ENCODE measurements around the gene RFX5.
"Not testable (repeated sequence)": the region's sequence is repeated elsewhere in the genome, so short reads cannot be mapped to it uniquely, and the experiment has no call there.

Gene RFX5

DNA sequence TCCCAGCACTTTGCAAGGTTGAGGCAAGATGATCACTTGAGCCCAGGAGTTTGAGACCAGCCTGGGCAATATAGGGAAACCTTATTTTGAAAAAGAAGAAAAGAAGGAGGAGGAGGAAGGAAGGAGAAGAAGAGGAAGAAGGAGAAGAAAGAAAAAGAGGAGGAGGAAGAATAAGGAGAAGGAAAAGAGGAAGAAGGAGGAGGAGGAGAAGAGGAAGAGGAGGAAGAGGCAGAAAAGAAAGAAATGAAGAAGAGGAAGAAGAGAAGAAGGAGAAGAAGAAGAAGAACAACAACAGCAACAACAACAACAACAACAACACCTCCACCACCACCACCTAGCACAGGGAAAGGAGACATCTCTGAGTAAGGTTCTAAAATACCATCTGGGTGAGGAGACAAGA is 14.8 kb upstream of the RFX5 start:
- DNase-seq = no peak

DNA sequence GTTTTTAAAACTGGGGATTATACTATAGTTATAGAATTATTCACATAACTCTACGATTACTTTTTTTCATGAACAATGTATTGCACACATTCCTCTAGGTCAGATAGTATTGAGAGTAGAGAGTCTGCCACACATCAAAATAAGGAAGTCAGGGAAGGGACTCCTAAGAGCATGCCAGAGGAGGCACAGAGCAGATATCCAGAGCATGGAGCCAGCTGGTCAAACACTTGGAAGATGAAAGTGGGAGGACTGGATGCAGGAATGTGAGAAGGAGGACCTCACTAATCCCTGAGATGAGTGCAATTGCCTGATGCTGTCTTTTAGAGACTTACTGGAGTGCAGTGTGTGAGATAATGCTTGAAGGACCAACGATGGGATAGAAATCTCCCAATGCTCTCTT is 9.6 kb upstream of the RFX5 start:
- no peak for DNase-seq

DNA sequence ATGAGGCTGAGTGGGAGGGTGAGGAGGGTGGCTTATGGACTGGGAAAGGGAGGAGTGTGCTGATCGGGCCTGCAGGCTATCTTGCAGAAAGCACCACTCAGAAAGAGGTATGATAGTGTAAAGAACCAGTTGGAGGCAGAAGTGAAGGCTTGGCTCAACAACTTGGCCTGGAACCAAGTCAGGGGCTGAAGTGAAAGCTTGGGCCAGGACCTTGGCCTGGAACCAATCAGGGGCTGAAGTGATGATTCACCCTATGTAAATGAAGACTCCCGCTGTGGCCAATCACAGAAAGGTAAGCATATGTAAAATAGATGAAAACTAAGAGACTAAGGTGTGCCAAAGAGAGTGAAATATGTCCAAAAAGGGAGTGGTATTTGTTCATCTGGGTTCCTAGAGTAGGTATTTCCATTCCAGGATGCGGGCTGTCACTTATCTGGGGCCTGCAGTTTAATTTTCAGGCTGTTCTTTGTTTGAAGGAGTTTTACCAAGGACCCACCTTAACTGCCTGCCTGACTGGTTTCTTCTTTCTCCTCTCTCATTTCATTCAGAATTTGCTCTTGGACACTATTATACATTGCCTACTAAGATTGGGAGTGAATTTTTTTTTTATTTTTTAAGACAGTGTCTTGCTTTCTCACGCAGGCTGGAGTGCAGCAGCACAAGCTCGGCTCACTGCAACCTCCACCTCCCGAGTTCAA is 5.1 kb upstream of the RFX5 start:
- DNase-seq = no peak

DNA sequence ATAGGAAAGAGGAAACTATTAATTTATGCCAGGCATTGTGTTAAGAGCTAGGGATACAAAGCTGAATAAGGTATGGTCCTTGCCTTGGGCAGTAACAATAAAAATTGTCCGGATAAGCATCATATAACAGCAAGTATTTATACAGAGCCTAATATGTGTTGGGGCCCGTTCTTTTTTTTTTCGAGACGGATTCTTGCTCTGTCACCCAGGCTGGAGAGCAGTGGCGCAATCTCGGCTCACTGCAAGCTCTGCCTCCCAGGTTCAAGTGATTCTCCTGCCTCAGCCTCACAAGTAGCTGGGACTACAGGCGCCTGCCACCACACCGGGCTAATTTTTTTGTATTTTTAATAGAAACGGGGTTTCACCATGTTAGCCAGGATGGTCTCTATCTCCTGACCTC is 3.3 kb upstream of the RFX5 start:
- DNase-seq = not testable (repeated sequence)

DNA sequence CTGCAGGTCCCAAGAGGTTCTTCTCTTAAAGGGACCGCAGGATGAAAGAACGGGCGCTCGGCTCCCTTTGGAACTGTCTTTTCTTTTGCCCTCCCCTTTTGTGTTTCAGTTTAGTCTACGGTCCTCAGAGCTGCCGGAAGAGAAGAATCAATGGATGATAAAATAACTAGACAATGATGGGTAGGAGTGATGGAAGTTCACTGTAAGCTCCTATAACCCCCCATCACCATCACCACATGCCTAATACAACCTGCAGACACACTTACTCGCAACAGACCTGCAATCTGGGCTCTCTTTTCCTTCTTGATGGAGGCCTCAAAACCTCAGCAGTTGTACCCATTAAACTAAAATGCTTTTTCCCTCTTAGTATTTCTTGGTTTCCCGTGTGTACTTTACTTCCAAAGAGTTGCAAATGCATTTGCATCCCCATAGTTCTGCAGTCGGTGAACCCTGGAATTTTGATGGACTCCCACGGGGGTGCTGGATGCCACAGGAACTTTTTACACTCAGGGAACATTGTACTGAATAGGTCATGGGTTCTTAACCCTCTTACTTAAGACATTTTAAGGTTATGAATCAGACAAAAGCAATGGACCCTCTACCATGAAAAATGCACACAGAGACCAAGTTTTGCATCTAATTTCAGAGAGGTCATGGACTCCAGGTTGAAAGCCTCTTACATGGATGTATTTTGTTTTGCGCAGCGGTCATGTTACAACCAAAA is 633 bp upstream of the RFX5 start:
- no peak for DNase-seq

DNA sequence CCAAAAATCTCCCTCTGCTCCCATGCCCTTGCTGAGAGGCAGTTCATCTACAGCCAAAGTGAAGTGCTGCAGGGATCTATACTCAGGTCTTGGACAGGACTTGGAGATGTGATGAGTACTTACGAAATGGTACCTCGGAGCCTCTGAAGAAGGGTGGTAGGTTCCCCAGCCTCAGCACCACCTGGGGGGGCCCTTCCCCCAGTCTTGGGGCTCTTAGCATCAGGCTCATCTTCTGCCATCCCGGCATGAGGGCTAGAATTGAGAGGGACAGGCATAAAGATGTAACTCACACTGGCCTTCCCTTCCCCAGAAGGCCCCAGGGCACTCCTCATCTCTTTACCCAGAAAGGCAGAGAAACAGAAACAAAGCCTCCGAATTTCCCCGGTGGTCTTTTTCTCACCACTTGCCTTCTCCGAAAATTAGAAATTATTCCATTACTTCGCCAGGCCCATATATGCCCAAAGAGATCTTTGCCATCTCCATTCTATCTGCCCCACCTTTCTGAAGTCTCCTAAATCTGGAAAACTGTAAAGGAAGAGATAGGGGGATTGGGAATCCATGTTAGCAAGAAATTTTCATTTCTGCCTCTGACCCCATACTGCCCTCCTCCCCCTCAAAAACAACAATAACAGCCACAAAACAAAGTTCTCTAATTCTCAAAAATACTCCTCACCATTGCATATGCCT is 827 bp downstream of the RFX5 start:
- no peak for DNase-seq

DNA sequence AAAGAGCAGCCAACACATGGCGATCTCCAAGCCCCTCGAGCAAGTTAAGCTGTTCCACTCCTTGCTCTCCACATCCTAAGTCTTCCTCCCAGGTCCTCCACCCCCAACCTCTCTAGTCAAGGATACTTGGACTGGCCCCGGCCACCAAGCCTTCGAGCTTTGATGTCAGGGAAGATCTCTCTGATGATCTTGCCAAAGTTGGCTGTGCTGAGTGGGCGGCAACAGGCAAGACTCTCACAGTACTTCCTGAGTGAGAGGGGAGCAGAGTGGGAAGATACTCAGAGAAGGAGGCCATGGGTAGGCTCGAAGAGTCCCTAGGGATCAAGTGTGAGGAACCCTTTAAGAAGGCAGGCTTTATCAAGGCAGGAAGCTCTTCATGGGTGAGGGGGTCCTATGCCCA is 2.8 kb downstream of the RFX5 start:
- no peak for DNase-seq

DNA sequence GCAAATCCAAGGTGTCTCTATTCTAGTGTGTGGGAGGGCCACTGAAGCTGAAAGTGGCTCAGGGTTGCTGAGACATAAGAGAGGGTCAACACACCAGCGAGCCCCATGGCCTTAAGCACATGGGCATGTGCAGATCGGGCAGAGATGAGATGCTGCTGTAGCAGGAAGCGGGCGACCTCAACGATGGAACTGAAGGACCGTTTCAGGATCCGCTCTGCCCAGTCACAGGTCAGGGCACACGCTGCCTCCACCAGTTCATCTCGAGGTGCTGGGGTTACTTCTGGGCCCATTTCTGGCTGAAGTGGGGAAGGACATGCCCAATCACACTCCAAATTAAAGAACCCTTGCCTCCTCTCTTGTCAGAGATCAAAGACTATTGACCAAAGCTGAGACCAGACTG is 3.5 kb downstream of the RFX5 start:
- no peak for DNase-seq

DNA sequence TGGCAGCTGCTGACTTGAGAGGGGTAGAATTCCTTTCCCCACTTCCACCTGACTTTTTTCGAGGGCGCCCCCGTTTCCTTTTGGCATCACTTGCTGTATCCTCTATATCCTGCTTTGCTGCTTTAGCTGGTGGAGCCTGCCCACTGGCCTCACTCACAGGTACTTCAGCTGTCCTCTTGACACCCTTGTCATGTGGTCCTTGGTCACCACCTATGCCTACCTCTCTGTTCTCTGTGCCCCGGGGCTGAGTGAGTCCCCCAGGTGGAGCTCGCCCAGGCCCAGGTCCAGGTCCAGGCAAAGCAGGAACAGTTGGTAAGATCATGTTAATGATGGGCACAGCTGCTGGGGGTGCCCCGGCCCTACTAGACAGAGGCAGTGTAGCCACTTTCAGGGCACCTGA is 4.5 kb downstream of the RFX5 start:
- DNase-seq = no peak

DNA sequence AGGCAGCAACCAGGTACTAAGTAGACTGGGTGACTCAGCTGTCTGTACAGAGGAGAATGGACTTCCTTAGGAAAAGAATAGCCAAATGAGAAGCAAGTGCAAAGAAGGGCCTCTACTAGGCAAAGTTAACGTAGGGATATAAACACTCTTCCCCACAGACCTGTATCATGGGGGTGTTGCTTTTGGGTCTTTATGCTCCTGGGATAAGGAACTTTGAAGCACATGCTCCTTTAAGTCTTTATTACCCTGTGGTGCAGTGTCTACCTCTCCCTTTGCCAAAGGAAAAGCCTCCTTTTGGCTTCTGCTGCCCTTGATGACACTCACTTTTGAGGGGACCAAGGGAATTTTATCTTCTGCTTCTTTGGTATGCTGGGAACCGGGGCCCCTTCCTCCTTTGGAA is 5.0 kb downstream of the RFX5 start:
- DNase-seq = no peak

DNA sequence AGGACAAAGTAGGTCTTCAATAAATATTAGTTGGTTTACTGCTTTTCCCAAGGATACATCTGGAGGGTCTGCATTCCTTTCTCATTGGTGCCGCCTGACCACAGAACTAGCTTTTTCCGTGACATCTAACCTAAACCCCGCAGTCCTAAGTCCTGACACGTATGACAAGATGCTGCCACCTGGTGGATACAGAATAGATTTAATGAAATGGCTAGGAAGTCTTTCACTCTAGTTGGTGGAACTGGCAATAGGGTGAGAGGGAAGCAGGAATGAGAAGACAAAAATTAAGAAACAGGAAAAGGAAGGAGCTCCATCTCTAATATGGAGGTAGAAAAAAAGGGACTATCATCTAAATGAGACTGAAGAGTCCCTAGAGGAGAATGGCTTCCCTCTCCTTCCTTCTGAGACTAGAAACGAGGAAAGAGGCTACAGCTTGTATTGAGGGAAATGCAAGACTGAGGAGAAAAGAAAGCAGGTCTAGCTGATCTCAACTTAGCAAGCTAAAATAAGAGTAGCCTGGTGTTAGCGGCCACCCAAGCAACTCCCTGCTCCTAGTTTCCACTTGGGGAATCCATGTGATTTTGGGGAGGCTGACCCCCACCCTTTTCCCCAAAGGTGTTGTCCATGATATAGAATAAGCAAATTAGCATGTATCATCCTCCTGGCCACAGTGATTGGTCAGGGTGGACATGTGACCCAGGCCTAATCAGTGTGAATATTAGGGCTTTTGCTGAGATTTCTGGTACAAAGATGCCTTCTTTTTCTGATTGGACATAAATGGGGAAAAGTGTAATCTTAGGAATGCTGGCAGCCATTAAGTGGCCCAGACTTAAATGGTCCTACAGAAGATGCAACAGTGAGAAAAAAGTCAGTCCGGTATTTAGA is 5.9 kb downstream of the RFX5 start:
- DNase-seq = peak; percentile 72

DNA sequence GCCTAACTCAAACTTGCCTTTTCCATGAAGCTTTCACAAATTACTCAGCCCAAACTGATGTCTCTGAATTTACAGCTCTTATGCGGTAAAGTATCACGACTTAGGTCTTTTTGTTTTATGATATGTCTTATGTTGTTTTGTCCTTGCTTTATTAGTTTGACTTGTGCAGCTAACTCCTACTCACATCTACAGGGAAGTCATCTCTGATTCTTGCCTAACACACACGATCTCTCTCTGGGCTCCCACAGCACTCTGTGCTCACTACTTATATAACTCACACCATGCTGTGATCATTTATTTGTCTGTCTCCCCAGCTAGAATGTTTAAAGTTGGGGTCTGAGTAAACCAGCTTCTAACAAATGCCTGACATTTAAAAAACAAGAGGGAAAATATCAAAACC is 10.5 kb downstream of the RFX5 start:
- no peak for DNase-seq

DNA sequence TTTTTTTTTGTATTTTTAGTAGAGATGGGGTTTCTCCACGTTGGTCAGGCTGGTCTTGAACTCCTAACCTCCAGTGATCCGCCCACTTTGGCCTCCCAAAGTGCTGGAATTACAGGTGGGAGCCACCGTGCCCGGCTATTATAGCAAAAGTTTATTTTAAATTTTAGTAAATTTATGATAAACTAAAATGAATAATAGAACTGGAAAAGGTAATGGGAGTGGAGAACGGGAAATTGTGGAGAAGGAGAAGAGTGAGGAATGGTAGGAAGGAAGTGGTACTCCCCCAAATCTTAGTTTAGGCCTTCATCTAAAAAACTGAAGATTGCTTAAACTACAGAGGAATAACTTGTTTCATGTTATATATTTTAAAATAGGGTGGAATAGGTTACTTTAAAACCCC is 12.2 kb downstream of the RFX5 start:
- no peak for DNase-seq

DNA sequence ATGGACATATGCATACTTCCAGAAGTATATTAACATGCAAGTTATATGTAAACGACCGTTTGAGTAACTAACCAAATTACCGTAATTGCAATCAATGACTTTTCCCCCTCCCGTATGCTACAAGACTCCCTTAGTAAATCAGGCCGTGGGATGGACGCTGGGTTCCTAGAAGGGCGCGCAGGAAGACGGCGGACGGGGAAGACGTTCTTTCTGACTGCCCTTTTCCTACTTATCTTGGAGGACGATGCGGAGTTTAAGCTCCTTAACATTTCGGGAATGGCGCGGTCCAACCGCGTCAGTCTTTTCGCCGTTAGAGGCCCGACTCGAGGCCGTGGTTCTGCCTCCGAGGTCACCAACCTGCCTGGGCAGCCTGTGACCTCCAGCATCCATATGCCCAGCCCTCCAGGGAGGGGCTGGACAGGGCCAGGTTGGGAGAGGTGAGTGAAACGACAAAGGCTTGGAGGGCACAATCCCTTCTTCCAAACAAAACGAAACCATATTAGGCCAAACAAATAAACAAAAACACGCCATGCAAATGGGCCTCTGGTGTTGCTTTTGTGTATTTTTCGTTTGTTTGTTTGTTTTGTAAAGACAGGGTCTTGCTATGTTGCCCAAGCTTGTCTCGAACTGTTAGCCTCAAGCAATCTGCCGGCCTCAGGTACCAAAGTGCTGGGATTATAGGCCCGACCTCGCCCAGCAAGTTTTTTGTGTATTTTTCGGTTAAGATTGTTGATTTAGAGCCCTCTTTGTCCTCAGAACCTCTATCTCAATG is 19.0 kb downstream of the RFX5 start:
- peak; percentile 17 for DNase-seq

DNA sequence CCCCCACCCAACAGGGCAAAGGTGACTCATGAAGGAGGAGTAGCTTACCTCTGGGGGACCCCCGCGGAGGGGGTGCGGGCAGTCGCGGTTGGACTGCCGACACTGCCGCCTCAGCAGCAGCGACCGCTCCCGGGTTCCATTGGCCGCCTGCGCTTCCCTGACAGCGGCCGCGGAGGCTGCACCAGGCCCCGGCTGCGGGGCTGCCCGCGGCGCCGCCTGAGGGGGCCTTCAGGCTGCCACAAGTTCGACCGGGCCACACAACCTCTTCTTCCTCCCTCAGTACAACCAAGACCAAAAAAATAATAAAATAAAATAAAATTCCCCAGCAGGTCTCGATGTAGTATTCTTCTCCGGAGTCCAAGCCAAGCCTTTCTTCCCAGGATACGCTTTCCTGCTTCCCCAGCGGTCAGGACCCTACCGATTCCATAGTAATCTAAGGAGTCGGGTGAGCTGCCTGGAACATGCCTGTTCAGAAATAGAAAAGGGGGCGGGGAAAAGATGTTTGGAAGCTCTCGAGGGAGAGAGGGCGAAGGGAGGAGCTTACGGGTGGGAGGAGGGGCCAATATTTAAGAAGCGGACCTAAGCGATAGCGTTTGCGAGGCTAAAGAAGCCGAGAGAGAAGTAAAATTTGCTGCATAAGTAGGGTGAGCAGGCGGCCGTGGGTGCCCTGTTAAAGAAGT is 19.7 kb downstream of the RFX5 start, which contains the start of gene PI4KB:
TSS of gene PI4KB (minus strand) at position 194 of the 680 bp plus-strand sequence. CDS start 10,935 bp downstream, outside the sequence.
- peak; percentile 97 for DNase-seq

DNA sequence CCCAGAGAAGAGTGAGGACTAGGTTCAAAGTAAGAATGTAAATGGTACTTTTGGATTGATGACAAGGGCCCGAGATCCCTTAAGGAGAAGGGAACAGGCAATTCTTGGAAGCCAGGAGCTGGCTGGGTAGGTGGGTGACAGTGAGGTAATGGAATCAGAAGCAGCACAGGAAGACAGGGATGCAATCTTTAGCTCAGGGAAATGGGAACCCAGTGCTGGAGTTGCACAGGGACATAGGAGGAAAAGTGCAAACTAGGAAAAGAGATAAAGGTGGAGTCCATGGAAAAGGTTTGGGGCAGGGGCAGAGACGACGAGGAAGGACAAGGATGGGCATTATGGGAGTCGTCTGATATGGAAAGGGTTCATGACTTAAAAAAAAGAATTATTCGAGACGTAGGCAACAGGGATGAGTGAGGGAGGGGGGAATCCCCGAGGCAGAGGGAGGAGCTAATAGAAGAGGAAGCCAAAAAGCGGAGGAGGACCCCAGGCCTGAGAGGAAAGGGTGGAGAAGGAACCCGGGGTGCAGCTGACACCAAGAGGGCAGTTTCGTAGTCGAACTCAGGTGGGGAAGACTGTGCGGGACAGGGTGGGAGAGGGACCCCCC is 20.3 kb downstream of the RFX5 start:
- peak; percentile 17 for DNase-seq

DNA sequence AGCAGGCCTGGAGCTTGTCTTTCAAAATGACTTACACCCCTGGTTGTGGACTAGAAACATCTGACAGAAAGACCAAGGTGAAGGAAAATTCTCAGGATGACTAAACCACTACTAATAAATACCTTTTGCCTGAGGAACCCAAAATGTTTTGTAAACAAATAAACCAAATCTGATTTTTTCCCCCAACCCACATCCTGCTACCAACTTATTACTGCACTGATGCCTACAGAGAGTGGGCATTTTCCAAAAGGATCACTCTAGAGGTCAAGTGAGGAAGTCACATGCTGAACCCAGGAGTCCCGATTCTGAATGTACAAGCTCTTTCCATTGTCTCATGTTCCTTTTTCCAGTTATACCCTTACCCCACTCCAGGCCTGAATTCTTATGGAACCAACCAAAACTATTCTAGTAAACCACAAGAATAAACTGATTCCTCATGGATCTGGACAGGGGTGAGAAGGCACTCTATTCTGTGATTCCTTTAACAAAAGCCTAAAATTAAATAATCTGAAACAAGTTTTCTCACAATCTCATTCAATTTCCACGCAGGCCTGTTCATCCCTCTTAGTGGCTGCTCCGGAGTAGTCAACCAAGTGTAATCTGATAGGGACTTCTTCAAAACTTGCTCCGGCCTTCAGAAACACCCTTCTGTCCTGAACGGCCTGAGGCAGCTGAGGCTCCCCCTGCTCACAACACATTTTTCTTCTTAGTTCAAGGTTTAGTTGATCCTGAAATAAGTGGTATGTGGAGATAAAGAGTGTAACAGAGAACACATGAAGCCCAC is 21.2 kb downstream of the RFX5 start:
- DNase-seq = no peak

DNA sequence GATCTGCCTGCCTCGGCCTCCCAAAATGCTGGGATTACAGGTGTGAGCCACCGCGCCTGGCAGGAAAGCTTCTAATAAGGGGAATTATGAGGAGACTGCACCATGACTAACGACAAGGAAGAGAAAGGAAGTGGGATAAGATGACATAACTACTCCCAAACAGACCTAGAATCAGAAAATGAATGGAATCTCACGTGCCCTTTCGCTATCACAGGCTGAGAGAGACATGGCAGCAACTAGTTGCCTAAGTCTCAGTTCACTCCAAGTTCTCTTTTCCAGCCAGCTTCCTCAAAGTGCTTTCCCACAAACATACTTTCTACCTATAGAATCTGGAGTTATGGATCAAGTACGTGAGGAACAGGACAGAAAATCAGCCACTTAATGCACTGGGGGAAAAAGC is 21.8 kb downstream of the RFX5 start:
- no peak for DNase-seq

DNA sequence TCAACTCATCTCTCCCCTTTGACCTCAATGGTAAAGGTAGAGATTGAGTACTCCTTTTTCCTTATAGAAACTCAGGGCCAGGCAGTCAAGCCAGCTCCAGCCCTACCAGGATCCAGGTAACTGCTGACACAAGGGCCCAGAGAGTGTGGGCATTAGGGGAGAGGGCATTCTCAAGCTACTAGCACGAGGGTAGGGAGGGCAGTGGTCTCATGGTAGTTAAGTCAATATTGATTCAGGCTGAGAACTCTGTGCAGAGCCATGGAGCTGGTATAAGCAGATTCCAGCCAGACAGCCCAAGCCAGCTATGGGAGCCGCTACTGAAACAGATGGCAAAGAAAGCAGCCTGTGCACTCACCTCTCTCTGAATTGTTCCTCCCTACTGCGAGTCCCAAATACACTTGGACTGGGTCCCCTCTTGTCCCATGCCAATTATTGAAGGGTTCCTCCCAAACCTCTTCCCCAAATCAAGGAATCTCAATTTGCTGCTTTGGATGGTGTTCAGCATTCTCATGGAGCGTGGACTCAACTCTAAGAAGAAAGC is 22.6 kb downstream of the RFX5 start:
- no peak for DNase-seq

DNA sequence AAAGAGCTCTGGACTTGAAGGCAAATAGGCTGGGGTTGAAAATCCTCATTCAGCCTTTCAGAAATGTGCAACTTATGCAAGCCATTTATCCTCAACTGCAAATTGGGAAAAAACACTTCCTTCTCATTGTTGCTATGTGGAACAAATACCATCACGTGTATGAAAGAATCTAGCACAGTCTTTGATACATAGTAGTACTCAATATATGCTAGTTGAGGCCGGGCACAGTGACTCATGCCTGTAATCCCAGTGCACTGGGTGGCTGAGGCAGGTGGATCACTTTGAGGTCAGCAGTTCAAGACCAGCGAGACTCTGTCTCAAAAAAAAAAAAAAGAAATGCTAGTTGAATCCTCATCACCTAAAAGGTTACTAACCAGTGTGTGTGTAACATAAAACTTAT is 28.1 kb downstream of the RFX5 start:
- no peak for DNase-seq
